WI38 (cell line): ENCODE data around the gene DCUN1D2.
"Not testable (repeated sequence)": the region's sequence is repeated elsewhere in the genome, so short reads cannot be mapped to it uniquely, and the experiment has no call there.

ENCODE experiments used
- H3K4me3 ChIP-seq: 2 replicates; pipeline ENCODE4 v1.5.1; 2011; ENCODE audit warnings: low read depth, mild to moderate bottlenecking, control low read depth, low read length
- CTCF ChIP-seq: IDR thresholded peaks from 2 replicates; pipeline ENCODE4 v1.5.1; 2012; ENCODE audit warnings: low read depth, mild to moderate bottlenecking, control low read depth, low read length

Gene DCUN1D2

GRCh38 chr13:113471844-113472243 lies 18.7 kb downstream of the DCUN1D2 start:
- no peak for TF ChIP-seq CTCF
- H3K4me3 ChIP-seq: no peak overlapping the region

DNA sequence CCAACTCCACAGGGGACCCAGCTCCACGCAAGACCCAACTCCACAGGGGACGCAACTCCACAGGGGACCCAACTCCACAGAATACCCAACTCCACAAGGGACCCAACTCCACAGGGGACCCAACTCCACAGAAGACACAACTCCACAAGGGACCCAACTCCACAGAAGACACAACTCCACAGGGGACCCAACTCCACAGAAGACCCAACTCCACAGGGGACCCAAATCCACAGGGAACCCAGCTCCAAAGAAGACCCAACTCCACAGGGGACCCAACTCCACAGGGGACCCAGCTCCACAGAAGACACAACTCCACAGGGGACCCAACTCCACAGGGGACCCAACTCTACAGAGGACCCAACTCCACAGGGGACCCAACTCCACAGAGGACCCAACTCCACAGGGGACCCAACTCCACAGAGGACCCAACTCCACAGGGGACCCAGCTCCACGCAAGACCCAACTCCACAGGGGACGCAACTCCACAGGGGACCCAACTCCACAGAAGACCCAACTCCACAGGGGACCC lies 19.8 kb downstream of the DCUN1D2 start:
- not testable (repeated sequence) for H3K4me3 ChIP-seq

- no peak for TF ChIP-seq CTCF
- no peak overlapping the region for H3K4me3 ChIP-seq
Observed at GRCh38 chr13:113470073-113470472, 20.4 kb downstream of the DCUN1D2 start.

DNA sequence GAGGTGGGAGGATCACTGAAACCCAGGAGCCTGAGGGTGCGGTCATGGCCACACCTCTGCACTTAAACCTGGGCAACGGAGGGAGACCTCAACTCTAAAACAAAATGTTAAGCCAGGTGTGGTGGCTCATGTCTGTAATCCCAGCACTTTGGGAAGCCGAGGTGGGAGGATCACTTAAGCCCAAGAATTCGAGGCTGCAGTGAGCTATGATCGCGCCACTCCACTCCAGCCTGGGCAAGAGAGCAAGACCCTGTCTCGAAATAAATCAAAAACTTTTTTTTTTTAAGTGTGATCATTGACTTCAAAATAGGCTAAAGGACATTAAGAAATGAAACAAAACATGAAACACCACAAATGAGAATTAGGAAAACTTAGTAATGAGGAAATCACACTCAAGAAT lies 20.9 kb downstream of the DCUN1D2 start:
- no peak overlapping the region for H3K4me3 ChIP-seq
- TF ChIP-seq CTCF: no peak

DNA sequence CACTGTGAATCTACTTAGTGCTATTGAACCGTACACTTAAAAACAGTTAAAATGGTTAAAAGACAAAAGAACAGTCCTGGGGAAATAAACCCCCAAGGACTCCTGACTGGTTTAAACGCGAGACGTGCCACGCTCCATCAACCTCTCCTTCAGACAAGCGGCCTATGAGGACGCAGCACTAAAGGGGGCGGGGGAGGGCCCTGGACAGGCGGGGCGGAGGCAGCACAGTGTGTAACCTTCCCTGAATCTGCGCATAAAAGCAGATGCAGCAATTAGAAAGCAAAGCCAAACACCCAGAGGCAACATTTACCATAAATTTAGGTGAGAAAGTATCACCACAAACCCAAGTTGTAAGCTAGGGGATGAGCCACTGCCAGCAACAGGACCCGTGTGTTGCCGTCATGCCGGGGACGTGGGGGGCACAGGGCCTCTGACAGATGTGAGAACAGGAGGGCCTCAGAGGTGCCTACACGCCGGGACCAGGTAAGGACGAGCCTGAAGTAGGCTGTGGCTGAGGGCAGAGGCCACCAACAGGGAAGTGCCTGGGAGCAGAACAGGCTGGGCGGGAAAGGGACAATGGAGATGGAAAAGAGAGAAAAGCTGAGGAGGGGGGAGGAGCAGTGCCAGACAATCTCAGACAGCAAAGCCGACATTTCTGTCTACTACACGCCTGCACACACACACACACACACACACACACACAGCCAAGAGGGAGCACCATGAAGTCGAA lies 21.9 kb downstream of the DCUN1D2 start:
- H3K4me3 ChIP-seq: no peak overlapping the region

GRCh38 chr13:113468029-113468428 lies 22.5 kb downstream of the DCUN1D2 start:
- TF ChIP-seq CTCF: no peak
- no peak overlapping the region for H3K4me3 ChIP-seq

More for the DNA sequence above, 21.9 kb downstream of the DCUN1D2 start:
- TF ChIP-seq CTCF: no peak

- TF ChIP-seq CTCF: no peak
- H3K4me3 ChIP-seq: no peak overlapping the region
Observed at GRCh38 chr13:113466383-113466782, 24.1 kb downstream of the DCUN1D2 start.

DNA sequence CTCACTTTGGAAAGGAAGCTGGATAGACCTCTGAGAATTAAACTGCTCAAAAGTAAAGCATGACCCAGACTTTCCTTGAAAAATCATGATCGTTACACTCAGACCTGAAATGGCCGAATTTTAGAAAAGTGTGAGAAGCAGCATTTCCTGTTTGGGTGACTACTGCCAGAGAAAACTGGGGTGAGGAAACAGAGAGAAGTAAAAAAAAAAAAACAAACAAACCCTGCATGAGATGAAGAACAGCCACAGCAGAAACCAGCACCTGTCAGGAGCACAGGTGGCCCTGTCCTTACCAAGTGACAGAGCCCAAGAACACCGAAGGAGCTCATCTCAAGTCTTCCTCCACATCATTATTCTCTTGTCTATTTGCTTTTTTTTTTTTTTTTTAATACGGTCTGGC lies 25.2 kb downstream of the DCUN1D2 start:
- TF ChIP-seq CTCF: no peak
- H3K4me3 ChIP-seq: no peak overlapping the region
